Fibroblast of the aortic adventitia (primary cell): ENCODE measurements around the gene ADAMTSL1. TPM values are rescaled to one million over a fixed set of nuclear protein-coding genes. Genes with fewer than 3 reads are reported as not detected.

Experiments
- DNase-seq: peaks from one replicate; pipeline ENCODE4 v3.0.0-alpha.2; 2010; ENCODE audit warnings: low read depth
- H3K4me3 ChIP-seq: 2 replicates; pipeline ENCODE4 v1.5.1; 2011; ENCODE audit warnings: low read depth, mild to moderate bottlenecking, control low read depth, low read length, moderate library complexity
- total RNA-seq: library from RNA; depleted of rRNA; stranded (reverse); fragments of >200 nt; gene quantifications from 2 replicates; pipeline ENCODE4 v1.2.3, GENCODE V29; 2012; ENCODE audit warnings: low replicate concordance
- TF ChIP-seq, protein P1 (sequence below): IDR thresholded peaks from 2 replicates; pipeline ENCODE4 v1.5.1; 2011; ENCODE audit warnings: mild to moderate bottlenecking, low read length, control low read depth, inconsistent platforms; ENCODE audit not compliant: insufficient read depth

Gene ADAMTSL1
- total RNA-seq, 1 donor, result 179 TPM

DNA sequence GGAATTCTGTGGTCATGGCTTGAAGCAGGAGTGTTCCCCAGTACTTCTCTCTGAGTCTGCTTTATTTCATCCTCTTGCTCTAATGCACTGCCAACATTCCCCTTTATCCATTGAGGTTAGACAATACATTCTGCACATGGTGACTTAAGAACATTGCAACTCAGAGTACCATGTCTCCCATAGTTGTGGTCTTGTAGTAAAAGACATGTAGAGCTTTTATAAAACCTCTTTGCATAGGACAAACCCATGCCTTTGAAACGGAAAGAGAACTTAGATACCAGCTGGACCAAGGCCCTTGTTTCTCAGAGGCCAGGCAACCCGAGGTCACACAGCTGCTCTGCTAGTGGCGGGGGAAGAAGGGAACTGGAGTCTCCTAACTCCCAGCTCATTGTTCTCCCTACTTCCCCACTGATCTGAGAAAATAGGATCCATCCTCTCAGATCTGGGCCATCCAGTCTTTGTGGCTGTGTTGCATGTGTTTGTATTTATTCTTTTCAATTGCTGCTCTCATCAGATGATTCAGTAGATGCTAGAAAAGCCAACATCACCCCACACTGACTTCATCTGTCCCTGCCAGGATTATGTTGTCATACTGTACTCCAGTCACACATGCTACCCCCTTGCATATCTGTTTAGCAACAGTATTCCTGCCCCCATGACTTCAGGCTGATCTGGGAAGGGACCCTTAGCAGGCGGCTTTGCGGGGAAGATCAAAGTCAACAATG lies 322.2 kb downstream of the ADAMTSL1 start:
- DNase-seq, result peak; percentile 91
- TF ChIP-seq, protein P1, sequence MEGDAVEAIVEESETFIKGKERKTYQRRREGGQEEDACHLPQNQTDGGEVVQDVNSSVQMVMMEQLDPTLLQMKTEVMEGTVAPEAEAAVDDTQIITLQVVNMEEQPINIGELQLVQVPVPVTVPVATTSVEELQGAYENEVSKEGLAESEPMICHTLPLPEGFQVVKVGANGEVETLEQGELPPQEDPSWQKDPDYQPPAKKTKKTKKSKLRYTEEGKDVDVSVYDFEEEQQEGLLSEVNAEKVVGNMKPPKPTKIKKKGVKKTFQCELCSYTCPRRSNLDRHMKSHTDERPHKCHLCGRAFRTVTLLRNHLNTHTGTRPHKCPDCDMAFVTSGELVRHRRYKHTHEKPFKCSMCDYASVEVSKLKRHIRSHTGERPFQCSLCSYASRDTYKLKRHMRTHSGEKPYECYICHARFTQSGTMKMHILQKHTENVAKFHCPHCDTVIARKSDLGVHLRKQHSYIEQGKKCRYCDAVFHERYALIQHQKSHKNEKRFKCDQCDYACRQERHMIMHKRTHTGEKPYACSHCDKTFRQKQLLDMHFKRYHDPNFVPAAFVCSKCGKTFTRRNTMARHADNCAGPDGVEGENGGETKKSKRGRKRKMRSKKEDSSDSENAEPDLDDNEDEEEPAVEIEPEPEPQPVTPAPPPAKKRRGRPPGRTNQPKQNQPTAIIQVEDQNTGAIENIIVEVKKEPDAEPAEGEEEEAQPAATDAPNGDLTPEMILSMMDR, result no peak

DNA sequence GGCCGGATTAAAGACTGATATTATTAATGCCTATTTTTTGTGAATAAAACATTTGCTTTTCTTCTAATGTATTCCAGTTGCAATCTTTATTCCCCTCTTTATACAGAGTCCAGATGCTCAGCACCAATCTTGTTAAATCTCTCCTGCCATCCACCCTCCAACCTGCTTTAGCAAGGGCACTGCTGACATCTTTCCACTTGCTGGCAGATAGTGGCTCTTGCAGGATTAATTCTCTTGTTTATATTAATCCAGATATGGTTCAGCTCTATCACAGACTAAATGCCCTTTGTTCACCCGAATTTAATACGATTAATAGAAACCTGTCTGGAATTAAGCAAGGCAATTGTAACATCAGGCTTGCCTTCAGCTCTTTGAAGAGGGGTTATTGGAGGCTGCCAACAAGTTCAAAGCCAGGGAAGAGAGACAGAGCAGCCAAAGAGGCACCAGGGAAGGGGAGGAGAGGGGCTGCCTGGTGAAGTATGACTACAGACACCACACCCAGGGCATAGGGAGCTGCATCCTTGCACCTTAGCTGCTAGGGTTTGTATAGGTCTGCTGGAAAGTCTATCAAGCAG lies 322.8 kb downstream of the ADAMTSL1 start:
- no peak for DNase-seq
- TF ChIP-seq, protein P1, result no peak
- no peak overlapping the region for H3K4me3 ChIP-seq

More for the DNA sequence above, 322.2 kb downstream of the ADAMTSL1 start:
- no peak overlapping the region for H3K4me3 ChIP-seq

DNA sequence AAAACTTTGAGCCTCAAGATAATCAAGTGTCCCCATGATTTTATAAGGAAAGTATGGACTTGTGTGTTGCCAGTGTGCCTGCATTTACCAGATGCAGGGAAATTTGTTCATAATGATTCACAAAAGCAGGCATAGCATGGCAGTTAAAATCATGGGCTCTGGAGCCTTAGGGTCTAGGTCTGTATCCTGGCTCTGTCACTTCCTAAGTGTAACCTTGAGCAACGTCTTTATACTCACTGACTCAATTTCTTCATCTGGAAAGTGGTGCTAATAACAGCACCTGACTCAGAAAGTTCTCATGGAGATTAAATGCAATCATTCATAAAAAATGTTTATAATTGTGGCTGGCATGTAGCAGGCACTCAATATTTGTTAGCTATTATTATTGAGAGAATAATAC lies 324.2 kb downstream of the ADAMTSL1 start:
- TF ChIP-seq, protein P1, result no peak
- H3K4me3 ChIP-seq, result no peak overlapping the region
- no peak for DNase-seq

DNA sequence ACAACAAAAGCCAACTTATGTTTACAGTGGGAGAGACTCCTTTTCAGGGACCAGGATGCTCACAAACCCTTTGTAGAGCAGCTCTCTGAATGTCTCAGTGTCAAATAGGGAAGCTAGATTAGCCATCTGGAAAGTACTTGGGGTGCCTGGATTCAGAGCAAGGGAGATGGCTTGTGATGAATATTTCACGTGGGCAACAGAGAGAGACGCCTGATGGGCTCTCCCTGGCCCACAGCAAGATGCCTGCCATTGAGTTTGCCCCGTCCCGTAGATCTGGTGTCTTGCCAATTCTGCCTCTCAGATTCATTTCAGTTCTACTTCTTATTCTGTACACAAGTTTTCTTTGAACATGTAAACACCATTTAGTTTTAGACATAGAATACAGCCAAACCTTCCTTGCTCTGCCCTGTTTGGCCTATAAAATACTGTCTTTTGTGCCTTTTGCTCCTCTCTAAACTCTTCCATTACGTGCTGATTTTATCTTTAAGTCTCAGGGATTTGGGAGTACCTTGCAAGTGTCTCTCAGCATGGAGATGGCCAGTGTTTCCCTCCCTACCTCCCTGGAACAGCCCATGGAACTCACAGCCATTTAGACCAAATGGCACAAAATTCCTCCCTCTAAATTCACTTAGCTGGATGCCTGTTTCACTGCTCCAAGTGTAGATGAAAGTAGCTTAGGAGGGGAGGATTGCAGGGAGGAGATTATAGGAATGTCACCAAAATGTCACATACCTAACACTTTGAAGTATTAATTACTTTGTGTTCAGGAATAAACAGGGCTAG lies 324.7 kb downstream of the ADAMTSL1 start:
- DNase-seq, result no peak
- TF ChIP-seq, protein P1, result no peak
- H3K4me3 ChIP-seq, result no peak overlapping the region

DNA sequence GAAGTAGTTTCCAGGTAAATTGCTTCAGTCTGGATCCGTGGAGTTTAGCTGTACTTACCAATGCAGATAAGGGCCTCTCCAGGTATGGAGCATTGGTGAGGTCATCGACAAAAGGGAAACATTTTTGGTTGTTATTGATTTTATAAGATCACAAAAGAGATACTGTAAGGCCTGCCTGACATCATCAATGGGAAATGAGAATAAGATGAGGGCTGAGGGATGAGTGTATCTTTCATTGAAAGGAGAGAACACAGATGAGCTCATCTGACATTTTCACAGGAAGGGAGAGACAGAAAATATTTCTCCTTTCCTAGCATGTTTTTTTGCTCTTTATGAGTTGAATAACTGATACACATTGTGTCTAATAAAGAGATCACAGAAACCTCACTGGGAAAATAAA lies 325.5 kb downstream of the ADAMTSL1 start:
- no peak overlapping the region for H3K4me3 ChIP-seq
- no peak for DNase-seq
- TF ChIP-seq, protein P1, result no peak

DNA sequence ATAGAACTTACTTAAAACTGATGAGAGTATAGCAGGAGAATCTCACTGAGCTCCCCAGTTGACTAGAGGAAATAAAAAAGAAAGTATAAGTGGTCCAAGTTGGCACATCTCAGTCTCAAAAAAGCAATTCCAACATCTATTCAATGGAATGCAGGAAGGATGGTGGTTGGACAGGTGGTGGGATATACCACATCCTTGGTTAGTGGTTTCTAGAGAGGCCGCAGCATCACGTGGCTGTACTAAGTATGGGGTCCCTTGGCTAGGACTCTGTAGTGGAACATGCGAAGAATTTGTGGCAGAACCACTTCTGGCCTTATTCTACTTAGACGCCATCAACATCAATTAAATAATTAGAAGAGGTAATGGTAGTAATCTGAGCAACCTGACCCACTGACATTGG lies 326.6 kb downstream of the ADAMTSL1 start:
- H3K4me3 ChIP-seq, result no peak overlapping the region
- DNase-seq, result no peak
- TF ChIP-seq, protein P1, result no peak
